GM12874 (cell line): ENCODE data around the gene GNL1.

Source experiments
- CTCF ChIP-seq: IDR thresholded peaks from 2 replicates; pipeline ENCODE4 v1.5.1; 2011; ENCODE audit warnings: low read depth, mild to moderate bottlenecking, control low read depth, low read length, moderate library complexity; ENCODE audit not compliant: insufficient read depth

Gene GNL1

DNA sequence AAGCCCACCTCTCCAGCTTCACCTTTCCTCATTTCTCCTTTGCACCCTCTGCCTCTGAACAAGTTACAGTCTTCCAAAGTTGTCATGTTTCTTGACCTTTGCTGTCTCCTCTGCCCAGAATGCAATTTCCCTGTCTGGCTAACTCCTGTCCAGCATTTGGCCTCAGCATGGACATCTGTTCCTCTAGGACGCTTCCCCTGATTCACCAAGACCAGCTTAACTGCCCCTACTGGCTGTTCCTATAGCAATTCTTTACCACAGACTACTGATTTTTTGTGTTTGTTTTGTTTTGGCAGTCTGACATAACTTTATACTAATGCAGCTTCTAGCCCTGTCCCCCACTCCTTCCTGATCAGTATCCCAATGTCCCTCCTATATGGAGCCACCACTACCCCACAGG lies 13.4 kb downstream of the GNL1 start:
- TF ChIP-seq CTCF: no peak

DNA sequence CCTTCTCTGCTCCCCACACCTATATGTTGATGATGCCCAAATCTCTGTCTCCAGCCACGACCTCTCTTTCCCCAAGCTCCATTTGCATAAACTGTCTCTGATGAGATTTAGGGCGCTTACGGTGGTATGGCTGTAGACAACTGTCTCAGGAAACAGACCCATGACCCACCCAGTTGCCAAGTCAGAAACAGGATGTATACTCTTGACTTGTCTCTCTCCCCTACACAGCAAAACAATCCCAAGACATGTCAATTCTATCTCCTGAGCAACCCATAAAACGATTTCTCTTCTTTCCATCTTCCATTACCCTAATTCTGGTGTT lies 13.9 kb downstream of the GNL1 start:
- no peak for TF ChIP-seq CTCF

GRCh38 chr6:30541515-30542403 lies 14.5 kb downstream of the GNL1 start:
- TF ChIP-seq CTCF: peak; percentile 93

DNA sequence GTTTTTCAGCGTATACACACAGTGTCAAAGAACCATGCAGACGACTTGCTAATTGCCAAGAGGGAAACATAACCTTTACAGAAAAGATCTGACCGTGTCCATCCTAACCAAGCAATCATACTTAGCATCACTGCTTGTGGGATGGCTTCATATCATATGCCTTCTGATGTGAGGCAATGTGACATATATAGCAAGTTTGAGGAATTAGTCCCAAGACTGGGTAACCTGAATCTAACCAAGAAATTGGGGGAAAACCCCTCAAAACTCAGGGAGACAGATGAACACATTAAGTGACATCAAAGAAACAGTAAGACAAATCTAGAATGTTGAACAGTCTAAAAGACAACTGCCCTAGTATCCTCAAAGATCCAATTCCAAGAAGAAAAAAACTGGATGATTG lies 18.4 kb downstream of the GNL1 start:
- no peak for TF ChIP-seq CTCF

DNA sequence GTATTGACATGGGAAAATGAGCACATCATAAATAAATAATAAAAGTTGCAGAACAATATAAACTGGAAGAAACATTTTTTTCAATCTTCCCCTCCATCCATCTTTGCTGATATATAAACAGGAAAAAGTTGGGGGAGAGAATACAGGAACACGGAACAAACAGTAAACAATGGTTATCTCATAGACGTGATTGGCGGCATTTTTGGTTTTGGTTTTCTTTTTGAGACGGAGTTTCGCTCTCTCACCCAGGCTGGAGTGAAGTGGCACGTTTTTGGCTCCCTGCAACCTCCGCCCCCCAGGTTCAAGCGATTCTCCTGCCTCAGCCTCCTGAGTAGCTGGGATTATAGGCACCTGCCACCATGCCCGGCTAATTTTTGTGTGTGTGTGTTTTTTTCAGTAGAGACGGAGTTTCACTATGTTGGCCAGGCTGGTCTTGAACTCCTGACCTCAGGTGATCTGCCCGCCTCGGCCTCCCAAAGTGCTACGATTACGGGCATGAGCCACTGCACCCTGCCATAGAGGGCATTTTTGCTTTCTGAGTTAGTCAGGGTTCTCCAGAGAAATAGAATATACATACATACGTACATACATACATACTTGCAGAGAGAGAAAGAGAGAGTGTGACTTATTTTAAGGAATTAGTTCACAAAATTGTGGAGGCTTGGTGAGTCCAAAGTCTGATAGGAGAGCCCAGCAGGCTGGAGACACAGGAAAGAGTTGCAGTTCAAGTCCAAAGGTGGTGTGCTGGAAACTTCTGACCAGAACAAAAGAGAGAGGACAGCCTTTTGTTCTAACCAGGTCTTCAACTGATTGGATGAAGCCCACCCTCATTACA lies 22.6 kb downstream of the GNL1 start:
- TF ChIP-seq CTCF: no peak

- no peak for TF ChIP-seq CTCF
Measured at GRCh38 chr6:30530014-30530413, 26.3 kb downstream of the GNL1 start.

- TF ChIP-seq CTCF: no peak
Measured at GRCh38 chr6:30520522-30520921, 35.8 kb downstream of the GNL1 start.
